Esophagus muscularis mucosa (tissue), 4 donors: Measurements from ENCODE around the gene BCAS3. TPM values are rescaled to one million over a fixed set of nuclear protein-coding genes. Genes with fewer than 3 reads are reported as not detected.
A peak's percentile ranks its signal among the peaks of the same experiment; 100 is the strongest.

Experiments
- DNase-seq: peaks from one replicate; pipeline ENCODE4 v3.0.0-alpha.2; 2017; ENCODE audit errors: extremely low spot score
- H3K27ac ChIP-seq, 4 donors: fragments of 200-600 bp; sonication (generic); replicated peaks in 1 of 4; 1 replicate in 3 of 4; 2 replicates in 1 of 4; pipeline ENCODE4 v1.5.1; 2016 to 2019; ENCODE audit warnings: mild to moderate bottlenecking in 1 of 4
- H3K27me3 ChIP-seq, 4 donors: fragments of 200-600 bp; sonication (generic); one replicate each; pipeline versions ENCODE4 v1.5.1 to v1.6.0; 2016 to 2019
- H3K36me3 ChIP-seq, 4 donors: fragments of 200-600 bp; sonication (generic); one replicate each; pipeline ENCODE4 v1.5.1; 2016 to 2019
- H3K4me1 ChIP-seq, 4 donors: fragments of 200-600 bp; sonication (generic); one replicate each; pipeline ENCODE4 v1.5.1; 2016 to 2019
- H3K4me3 ChIP-seq, 4 donors: fragments of 200-600 bp; sonication (generic); 1 replicate in 2 of 4; 2 replicates in 2 of 4; pipeline ENCODE4 v1.5.1; 2016 to 2019; ENCODE audit warnings: mild to moderate bottlenecking in 4 of 4, moderate library complexity in 1 of 4
- H3K9me3 ChIP-seq, 4 donors: fragments of 200-600 bp; sonication (generic); 1 replicate in 3 of 4; 2 replicates in 1 of 4; pipeline ENCODE4 v1.5.1; 2016 to 2019
- CTCF ChIP-seq, 3 experiments: fragments of 200-600 bp in 2 of 3; fragments of 450-650 bp in 1 of 3; sonication (generic) in 2 of 3; IDR thresholded peaks; one replicate each; pipeline ENCODE4 v1.5.1; 2017 to 2019; ENCODE audit warnings: antibody characterized with exemption in 3 of 3, mild to moderate bottlenecking in 2 of 3, moderate library complexity in 1 of 3
- EP300 ChIP-seq: sonication (generic); formaldehyde crosslinking; IDR thresholded peaks from one replicate; pipeline ENCODE4 v1.6.1; 2017; ENCODE audit warnings: antibody characterized with exemption
- POLR2A ChIP-seq: fragments of 450-650 bp; IDR thresholded peaks from one replicate; pipeline ENCODE4 v1.6.1; 2017; ENCODE audit warnings: antibody characterized with exemption, moderate library complexity, mild to moderate bottlenecking, low read depth
- POLR2AphosphoS5 ChIP-seq, 2 donors: sonication (generic); formaldehyde crosslinking; IDR thresholded peaks; one replicate each; pipeline ENCODE4 v1.6.1; 2017; ENCODE audit warnings: antibody characterized with exemption in 2 of 2
- WGBS: methylation state at CpG from one replicate; pipeline ENCODE4 v1.1.5; 2018; 5-methylcytosine and 5-hydroxymethylcytosine counted together
- intact Hi-C: fragments of 100-400 bp; cut with DNase I; formaldehyde crosslinking; loops from one replicate; pipeline ENCODE4 v1.15.1; 2023
- total RNA-seq, 4 donors: library from RNA; depleted of rRNA; stranded (reverse); fragments of >200 nt; gene quantifications; one replicate each; pipeline versions ENCODE4 v1.1.0 to v1.2.1, GENCODE V29; 2016

BCAS3 gene
- total RNA-seq, 4 donors from 2014 or later: 17.4 to 25.7 (median 19.5) TPM

- intact Hi-C loops: no loop called here
These were observed 35.8 kb upstream of the BCAS3 start for GRCh38 chr17:60641810-60642220.

GRCh38 chr17:60645918-60646523 lies 31.6 kb upstream of the BCAS3 start:
- 90% methylated on average over 3 of the region's 3 CpGs for WGBS
- intact Hi-C loops: no loop called here
- Histone ChIP-seq H3K27me3 (no peaks in the 10 kb centered on the region), H3K27ac (no peak overlapping the region), H3K4me3 (no peak overlapping the region), H3K4me1 (peaks cover 20 to 22% (median 20%) of the 10 kb centered on the region in 4 donors), H3K36me3 (peaks cover 14 to 45% (median 33%) of the 10 kb centered on the region in 4 donors), H3K9me3 (no peaks in the 10 kb centered on the region)
- TF ChIP-seq POLR2AphosphoS5 (IDR thresholded peaks at IDR 0.05) (no peak), POLR2A (no peak), EP300 (no peak), CTCF (IDR thresholded peaks at IDR 0.05) (no peak)
- no peak for DNase-seq

More at GRCh38 chr17:60641810-60642220, 35.8 kb upstream of the BCAS3 start:
- Histone ChIP-seq H3K27ac (peak overlapping the region in 1 of 4 donors; percentile 12), H3K4me3 (no peak overlapping the region), H3K27me3 (no peaks in the 10 kb centered on the region), H3K9me3 (no peaks in the 10 kb centered on the region), H3K36me3 (peaks cover 0 to 24% (median 5%) of the 10 kb centered on the region in 4 donors), H3K4me1 (peaks cover 20 to 29% (median 25%) of the 10 kb centered on the region in 4 donors)
- DNase-seq: no peak
- 0% methylated on average over 1 of the region's 1 CpG for WGBS
- TF ChIP-seq EP300 (no peak), CTCF (IDR thresholded peaks at IDR 0.05) (peak; percentile 43 to 54 (median 53)), POLR2AphosphoS5 (IDR thresholded peaks at IDR 0.05) (peak; percentile 28 to 63), POLR2A (no peak)

GRCh38 chr17:60646701-60647100 lies 30.9 kb upstream of the BCAS3 start:
- H3K27me3 ChIP-seq: no peaks in the 10 kb centered on the region
- H3K9me3 ChIP-seq: no peaks in the 10 kb centered on the region
- H3K4me3 ChIP-seq: no peak overlapping the region
- WGBS: 82% methylated on average over 3 of the region's 3 CpGs
- TF ChIP-seq POLR2A (no peak), EP300 (no peak), CTCF (IDR thresholded peaks at IDR 0.05) (no peak), POLR2AphosphoS5 (IDR thresholded peaks at IDR 0.05) (no peak)
- intact Hi-C loops: no loop called here
- H3K36me3 ChIP-seq: peaks cover 14 to 52% (median 38%) of the 10 kb centered on the region in 4 donors
- H3K4me1 ChIP-seq: peaks cover 14 to 18% (median 15%) of the 10 kb centered on the region in 4 donors
- no peak overlapping the region for H3K27ac ChIP-seq
- no peak for DNase-seq

- peaks cover 14 to 54% (median 40%) of the 10 kb centered on the region in 4 donors for H3K36me3 ChIP-seq
- H3K4me3 ChIP-seq: no peak overlapping the region
- 100% methylated on average over 1 of the region's 1 CpG for WGBS
- H3K27me3 ChIP-seq: no peaks in the 10 kb centered on the region
- intact Hi-C loops: no loop called here
- H3K9me3 ChIP-seq: no peaks in the 10 kb centered on the region
- peaks cover 7 to 17% (median 9%) of the 10 kb centered on the region in 4 donors for H3K4me1 ChIP-seq
- TF ChIP-seq EP300: no peak
- no peak for TF ChIP-seq CTCF (IDR thresholded peaks at IDR 0.05)
- no peak overlapping the region for H3K27ac ChIP-seq
- no peak for DNase-seq
These were observed 29.9 kb upstream of the BCAS3 start for GRCh38 chr17:60647705-60648104.
